GM23338 (cell line): Measurements from ENCODE around the gene ZMAT5.

ENCODE experiments used
- CTCF ChIP-seq, 2 experiments: fragments of 200-600 bp in 1 of 2; sonication (generic) in 1 of 2; conservative IDR thresholded peaks; 2 replicates each; pipeline versions ENCODE4 v1.5.1 to v1.6.1; 2016 to 2017; ENCODE audit warnings: antibody characterized with exemption in 2 of 2, low read depth in 2 of 2, mild to moderate bottlenecking in 2 of 2, moderate library complexity in 1 of 2
- ETS1 ChIP-seq: IDR thresholded peaks from 2 replicates; pipeline ENCODE4 v1.6.1; 2016; ENCODE audit warnings: antibody characterized with exemption
- EZH2 ChIP-seq: fragments of 200-600 bp; sonication (generic); IDR thresholded peaks from one replicate; pipeline ENCODE4 v1.8.0; 2017; ENCODE audit warnings: antibody characterized with exemption, mild to moderate bottlenecking, low read depth; ENCODE audit not compliant: unreplicated experiment
- JUNB ChIP-seq: IDR thresholded peaks from one replicate; pipeline ENCODE4 v1.6.1; 2016; ENCODE audit warnings: antibody characterized with exemption; ENCODE audit not compliant: unreplicated experiment
- POLR2AphosphoS5 ChIP-seq: IDR thresholded peaks from 2 replicates; pipeline ENCODE4 v1.6.1; 2016; ENCODE audit warnings: antibody characterized with exemption, low read depth
- ZNF331 ChIP-seq: fragments of 250-450 bp; sonication (Bioruptor Pico); IDR thresholded peaks from 2 replicates; pipeline ENCODE4 v1.5.0; 2020; ENCODE audit warnings: low read depth, mild to moderate bottlenecking, moderate library complexity

GRCh38 chr22:29744902-29745301, 21.9 kb downstream of the ZMAT5 start:
- TF ChIP-seq CTCF (conservative IDR thresholded peaks at IDR 0.05; ENCODE audit: low read depth in 2 of 2) (no peak), ZNF331 (CRISPR knock-in tag) (no peak), POLR2AphosphoS5 (no peak), ETS1 (no peak), JUNB (no peak), EZH2 (no peak)
